HG02884 (cell line): ENCODE results near the gene PBLD.
"Not testable (repeated sequence)": the region's sequence is repeated elsewhere in the genome, so short reads cannot be mapped to it uniquely, and the experiment has no call there.

Experiments
- ATAC-seq: cut with Tn5 transposase; IDR thresholded peaks from one replicate; pipeline ENCODE4 v1.9.1; 2021; ENCODE audit warnings: mild to moderate bottlenecking, moderate library complexity; ENCODE audit not compliant: unreplicated experiment

The PBLD gene

GRCh38 chr10:68331455-68332258, 1.1 kb downstream of the PBLD start, which contains the start of gene HNRNPH3:
Gene HNRNPH3 (plus strand): TSS chr10:68332064. CDS start chr10:68337222, 5,158 bp downstream.
- ATAC-seq, result peak; percentile 77

DNA sequence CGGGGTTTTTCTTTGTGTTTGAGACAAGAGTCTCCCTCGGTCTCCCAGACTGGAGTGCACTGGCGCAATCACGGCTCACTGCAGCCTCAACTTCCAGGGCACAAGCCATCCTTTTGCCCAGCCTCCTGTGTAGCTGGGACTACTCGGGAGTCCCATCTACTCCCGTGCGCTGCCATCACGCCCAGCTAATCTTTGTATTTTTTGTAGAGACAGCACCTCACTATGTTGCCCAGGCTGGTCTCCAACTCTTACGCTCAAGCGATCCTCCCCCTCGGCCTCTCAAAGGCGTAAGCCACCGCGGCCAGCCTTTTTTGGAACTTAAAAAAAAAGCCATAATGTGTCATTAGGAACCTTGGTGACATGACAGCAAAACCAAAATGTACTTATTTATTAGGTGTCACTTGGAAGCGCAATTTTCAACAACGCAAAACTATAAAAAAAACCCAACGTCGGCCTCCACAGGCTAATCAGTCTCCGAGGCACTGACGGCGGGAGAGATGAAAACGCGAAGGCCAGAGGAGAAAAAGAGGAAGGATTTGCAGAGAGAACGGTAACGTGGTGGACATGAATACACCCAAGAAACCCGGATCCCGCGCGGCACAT, 1.8 kb downstream of the PBLD start:
- ATAC-seq, result no peak

- no peak for ATAC-seq
Observed at GRCh38 chr10:68329506-68329861, 3.2 kb downstream of the PBLD start.

DNA sequence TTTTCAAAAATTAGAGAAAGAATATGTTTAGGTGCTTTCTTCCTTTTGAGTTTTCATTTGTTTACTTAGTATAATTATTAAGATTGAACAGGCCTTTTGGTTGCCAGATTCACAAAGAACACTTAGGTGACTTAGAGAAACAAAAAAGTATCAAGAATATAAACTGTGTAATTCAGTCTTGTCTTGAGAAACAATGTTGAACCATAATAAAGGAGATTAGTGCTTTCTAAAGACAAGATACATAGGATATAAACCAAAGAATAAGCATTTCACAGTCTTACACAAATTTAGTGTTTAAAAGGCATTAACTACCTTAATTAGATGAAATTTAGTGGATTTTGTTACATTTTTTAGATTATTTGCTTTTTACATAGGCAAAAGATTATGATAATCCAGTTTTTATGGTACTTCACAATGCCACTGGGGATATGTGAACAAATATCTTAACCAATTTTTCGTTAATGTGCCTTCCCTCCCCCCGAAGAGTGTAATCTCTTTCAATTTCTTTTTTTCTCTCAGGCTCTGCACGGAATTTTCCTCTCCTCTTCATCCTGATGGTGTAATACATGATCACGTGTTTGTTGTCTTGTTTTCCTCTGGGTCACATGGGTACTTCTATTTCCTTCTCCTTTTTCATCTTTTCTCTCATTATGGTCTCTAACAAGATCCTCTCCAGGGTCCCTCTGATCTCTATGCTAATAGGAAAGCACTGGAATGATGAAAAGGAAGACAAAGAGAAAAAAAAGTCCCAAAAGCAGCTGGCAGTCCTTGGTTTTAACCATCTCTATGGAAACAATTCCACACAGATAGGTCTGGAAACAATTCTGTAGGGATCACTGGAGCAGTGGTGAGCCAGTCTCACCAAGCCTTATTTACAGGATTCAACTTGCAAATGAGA, 4.6 kb downstream of the PBLD start:
- ATAC-seq, result no peak

DNA sequence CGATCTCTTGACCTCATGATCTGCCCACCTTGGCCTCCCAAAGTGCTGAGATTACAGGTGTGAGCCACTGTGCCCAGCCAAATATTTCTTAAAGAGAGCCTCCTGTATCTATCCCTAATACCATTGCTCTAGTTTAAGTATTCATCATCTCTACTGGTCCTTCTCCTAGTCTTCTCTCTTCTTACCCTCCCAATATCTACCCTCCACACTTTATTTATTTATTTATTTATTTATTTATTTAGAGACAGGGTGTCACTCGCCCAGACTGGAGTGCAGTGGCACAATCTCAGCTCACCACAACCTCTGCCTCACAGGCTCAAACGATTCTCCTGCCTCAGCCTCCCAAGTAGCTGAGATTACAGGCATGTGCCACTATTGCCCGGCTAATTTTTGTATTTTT, 8.3 kb downstream of the PBLD start:
- ATAC-seq, result not testable (repeated sequence)

DNA sequence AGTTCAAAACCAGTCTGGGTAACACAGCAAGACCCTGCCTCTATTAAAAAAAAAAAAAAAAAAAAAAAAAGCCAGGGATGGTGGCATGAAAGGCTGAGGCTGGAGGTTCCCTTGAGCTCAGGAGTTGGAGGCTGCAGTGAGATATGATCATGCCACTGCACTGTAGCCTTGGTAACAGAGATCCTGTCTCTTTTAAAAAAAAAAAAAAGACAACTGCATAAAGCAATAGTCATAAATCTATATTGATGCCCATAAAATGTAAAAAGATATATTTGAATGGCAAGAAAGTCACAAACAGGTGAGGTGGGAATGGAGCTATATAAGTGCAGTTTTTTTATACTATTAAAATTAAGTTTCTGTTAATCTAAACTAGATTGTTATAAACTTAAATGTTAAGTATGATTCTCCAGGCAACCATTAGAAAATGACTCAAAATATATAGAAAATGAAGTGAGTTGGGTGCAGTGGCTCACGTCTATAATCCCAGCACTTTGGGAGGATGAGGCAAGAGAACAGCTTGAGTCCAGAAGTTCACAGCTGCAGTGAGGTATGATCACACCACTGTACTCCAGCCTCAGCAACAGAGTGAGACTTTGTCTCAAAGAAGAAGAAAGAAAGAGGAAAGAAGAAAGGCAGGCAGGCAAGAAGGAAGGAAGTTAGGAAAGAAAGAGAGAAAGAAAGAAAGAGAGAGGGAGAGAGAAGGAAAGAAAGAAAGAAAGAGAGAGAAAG, 14.2 kb downstream of the PBLD start:
- no peak for ATAC-seq

GRCh38 chr10:68315582-68315981, 17.1 kb downstream of the PBLD start:
- ATAC-seq, result no peak

DNA sequence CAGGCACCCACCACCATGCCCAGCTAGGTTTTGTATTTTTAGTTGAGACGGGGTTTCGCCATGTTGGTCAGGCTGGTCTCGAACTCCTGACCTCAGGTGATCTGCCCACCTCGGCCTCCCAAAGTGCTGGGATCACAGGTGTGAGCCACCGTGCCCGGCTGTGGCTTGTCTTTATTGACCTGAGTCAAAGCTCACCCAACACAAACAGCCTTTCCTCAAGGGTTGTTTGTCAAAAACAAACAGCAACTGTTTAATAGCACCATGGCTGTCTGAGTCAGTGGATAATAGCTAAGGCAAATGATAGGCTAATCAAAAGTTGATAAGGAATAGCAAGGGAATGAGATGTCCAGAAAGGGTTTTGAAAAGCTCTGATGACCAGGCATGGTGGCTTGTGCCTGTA, 17.8 kb downstream of the PBLD start:
- not testable (repeated sequence) for ATAC-seq

- no peak for ATAC-seq
Observed at GRCh38 chr10:68310531-68310930, 22.2 kb downstream of the PBLD start.

- no peak for ATAC-seq
Observed at GRCh38 chr10:68305854-68306253, 26.9 kb downstream of the PBLD start.

GRCh38 chr10:68303849-68304412, 28.8 kb downstream of the PBLD start:
- ATAC-seq, result no peak

DNA sequence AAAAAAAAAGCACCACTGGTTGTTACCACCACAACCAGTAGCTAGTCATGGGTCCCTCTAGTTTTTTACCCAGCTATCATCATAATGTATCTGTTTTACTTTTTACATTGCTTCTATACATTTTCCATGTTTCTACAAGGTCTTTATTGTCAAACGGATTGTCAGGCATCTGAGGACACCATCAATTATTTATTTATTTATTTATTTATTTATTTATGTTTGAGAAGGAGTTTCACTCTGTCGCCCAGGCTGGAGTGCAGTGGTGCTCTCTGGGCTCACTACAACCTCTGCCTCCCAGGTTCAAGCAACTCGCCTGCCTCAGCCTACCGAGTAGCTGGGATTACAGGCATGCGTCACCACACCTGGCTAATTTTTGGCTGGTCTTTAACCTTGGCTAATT, 29.9 kb downstream of the PBLD start:
- no peak for ATAC-seq

DNA sequence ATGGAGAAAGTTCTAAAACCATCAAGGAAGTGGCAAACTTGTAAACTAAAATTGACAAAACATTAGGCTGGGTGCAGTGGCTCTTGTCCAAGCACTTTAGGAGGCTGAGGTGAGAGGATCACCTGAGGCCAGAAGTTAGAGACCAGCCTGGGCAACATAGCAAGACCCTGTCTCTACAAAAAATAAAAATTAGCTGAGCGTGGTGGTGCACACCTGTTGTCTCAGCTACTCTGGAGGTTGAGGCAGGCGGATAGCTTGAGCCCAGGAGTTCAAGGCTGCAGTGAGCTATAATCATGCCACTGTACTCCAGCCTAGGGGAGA, 30.3 kb downstream of the PBLD start:
- no peak for ATAC-seq

DNA sequence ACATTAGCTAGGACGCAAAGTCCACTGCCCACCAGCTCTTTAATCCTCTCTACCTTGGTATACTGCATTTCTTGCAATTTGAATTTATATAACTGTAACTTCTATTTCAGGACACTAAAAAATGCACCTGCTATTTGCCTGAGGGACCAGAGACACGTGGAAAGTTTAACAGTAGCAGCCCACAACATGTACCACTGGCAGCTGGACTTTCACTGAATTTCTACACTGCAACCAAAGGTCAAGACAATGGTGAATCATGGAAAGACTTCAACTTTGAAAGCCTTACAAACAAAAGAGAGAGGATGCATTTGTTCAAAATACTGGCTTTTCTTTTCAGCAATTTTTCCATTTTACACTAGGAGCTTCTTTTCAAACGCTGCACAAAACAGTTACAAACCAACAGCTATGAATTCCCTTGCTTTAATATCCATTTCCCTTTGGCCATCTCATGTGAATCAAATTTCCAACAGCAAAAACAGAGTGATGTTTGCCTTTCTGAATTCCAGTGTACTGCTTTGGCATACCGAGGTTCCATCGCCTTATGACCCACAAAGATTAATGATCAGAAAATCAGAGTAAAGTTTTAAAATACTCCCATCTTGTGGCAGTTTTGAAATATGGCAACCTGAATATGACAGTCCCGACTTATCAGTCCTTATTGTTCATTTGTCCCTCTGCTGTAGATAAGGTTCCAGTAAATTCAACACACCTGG, 30.8 kb downstream of the PBLD start:
- peak; percentile 54 for ATAC-seq

DNA sequence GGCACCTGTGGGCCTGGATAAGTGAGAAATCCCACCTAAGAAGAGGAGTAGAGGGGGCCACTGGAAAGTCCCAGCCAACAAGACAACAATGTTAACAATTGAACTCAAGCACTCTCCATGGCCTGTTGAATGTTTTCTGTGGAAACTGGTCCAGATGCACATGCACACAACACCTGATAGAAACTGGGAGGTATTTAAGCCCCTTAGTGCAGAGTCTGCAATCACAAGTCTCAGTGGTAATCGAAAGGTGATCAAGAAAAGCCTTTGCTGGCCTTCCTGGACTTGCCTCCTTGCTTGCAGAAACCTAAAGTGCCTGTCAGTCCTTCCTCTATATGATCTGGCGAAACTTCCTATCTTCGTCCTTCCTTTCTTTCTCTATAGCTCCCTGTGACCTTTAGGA, 31.4 kb downstream of the PBLD start:
- no peak for ATAC-seq

- no peak for ATAC-seq
Observed at GRCh38 chr10:68296843-68297663, 35.7 kb downstream of the PBLD start.

DNA sequence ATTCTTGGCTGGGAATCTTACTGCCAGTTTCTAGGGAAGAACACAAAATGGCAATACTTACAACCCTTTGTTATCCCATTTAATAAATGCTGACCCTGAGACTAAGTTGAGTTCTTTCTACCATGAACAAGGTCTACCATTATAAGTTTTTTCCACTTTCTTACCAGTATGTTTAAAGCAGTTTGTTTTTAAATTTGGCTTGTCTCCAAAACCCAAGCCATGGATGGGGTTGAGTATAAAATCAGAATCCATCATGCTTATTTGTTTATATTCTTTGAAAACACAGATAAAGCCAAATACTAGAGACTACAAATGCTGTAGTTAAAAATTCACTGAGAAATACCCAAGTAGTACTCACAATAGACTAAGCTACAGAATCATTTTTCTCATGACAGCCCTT, 42.0 kb downstream of the PBLD start:
- ATAC-seq, result no peak

DNA sequence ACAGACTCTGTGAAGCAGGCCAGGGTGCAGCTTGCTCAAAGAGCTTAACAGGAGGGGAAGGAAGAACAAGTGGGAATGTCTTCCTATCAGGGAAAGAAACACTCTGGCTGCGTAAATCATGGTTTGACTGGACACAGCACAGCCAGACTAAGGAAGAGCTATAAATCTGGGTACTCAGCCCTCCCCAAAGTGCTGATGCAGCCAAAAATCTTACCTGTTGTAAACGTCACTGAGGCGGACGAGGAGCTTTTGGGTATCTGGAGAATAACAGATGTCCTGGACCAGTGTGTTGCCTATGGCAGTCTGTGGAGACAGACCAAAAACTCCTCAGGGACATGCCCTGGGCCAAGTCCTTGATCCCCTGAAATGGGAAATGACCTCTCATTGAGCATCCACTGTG, 44.0 kb downstream of the PBLD start:
- no peak for ATAC-seq
